ENCODE measurements around the gene GPRC5D. TPM values are rescaled to one million over a fixed set of nuclear protein-coding genes. Genes with fewer than 3 reads are reported as not detected.

GPRC5D gene
- polyA plus RNA-seq, 1 donor from 2014 or later, result not detected

DNA sequence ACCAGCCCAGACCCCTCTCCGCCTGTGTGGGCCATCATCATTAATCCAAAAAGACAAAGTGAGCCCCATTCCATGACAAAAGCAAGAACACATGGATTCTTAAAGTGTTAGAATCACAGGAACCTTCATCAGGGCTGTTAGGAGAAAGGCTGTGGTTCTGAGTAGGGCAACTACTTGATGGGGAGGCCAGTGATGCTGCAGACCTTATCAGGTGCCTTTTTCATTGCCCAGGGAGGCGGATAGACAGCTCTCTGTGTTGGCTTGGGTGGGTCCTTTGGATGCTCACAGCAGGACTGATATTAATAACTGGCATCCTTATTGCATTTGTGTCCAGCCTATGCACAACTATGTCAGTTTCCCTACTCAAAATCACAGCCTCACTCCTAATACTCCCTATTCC lies 45.8 kb upstream of the GPRC5D start:
- Histone ChIP-seq H3K9ac (ENCODE audit: low read length) (no peak overlapping the region), H3K27ac (ENCODE audit: low read length) (no peak overlapping the region)

GRCh38 chr12:12997156-12997555 lies 45.2 kb upstream of the GPRC5D start:
- H3K9me3 ChIP-seq (ENCODE audit: low read length), result no peaks in the 10 kb centered on the region
- no peak overlapping the region for H3K27ac ChIP-seq (ENCODE audit: low read length)
- H3K4me2 ChIP-seq (ENCODE audit: low read length), result no peak overlapping the region
- no peaks in the 10 kb centered on the region for H3K36me3 ChIP-seq (ENCODE audit: insufficient read depth, low read length)
- no peaks in the 10 kb centered on the region for H3F3A ChIP-seq (ENCODE audit: insufficient read depth, low read length, poor library complexity, severe bottlenecking)
- no peaks in the 10 kb centered on the region for H4K20me1 ChIP-seq (ENCODE audit: insufficient read depth)
- H3K4me3 ChIP-seq (ENCODE audit: low read length), result no peak overlapping the region
- H3K27me3 ChIP-seq (ENCODE audit: insufficient read depth, low read depth, low read length), result no peaks in the 10 kb centered on the region
- no peak overlapping the region for H2AFZ ChIP-seq (ENCODE audit: low read depth, low read length)
- H3K79me2 ChIP-seq (replicated peaks; ENCODE audit: insufficient read depth, low read length), result no peaks in the 10 kb centered on the region
- no peaks in the 10 kb centered on the region for H3K9me2 ChIP-seq (ENCODE audit: insufficient read depth, low read length)
- no peak overlapping the region for H3K9ac ChIP-seq (ENCODE audit: low read length)
- TF ChIP-seq MXI1 (conservative IDR thresholded peaks at IDR 0.05; ENCODE audit: poor library complexity, severe bottlenecking) (no peak), EP300 (conservative IDR thresholded peaks at IDR 0.05; ENCODE audit: poor library complexity, severe bottlenecking) (no peak), SMC3 (conservative IDR thresholded peaks at IDR 0.05; ENCODE audit: poor library complexity) (no peak), TAF1 (IDR thresholded peaks at IDR 0.05; ENCODE audit: low read depth) (no peak), EZH2 (IDR thresholded peaks at IDR 0.05; ENCODE audit: borderline replicate concordance, insufficient read depth, low read length, poor library complexity, severe bottlenecking) (no peak)

More for the DNA sequence above, 45.8 kb upstream of the GPRC5D start:
- no peak for TF ChIP-seq REST (IDR thresholded peaks at IDR 0.05; ENCODE audit: borderline replicate concordance)
- no peak for TF ChIP-seq CTCF (IDR thresholded peaks at IDR 0.05; ENCODE audit: poor library complexity, severe bottlenecking)
- TF ChIP-seq EP300 (conservative IDR thresholded peaks at IDR 0.05; ENCODE audit: poor library complexity, severe bottlenecking), result no peak
- Histone ChIP-seq H3K9me2 (ENCODE audit: insufficient read depth, low read length) (no peaks in the 10 kb centered on the region), H3F3A (ENCODE audit: insufficient read depth, low read length, poor library complexity, severe bottlenecking) (no peaks in the 10 kb centered on the region), H4K20me1 (ENCODE audit: insufficient read depth) (no peaks in the 10 kb centered on the region), H3K36me3 (ENCODE audit: insufficient read depth, low read length) (no peaks in the 10 kb centered on the region), H3K79me2 (replicated peaks; ENCODE audit: insufficient read depth, low read length) (no peaks in the 10 kb centered on the region), H3K4me2 (ENCODE audit: low read length) (no peak overlapping the region), H3K27me3 (ENCODE audit: insufficient read depth, low read depth, low read length) (no peaks in the 10 kb centered on the region), H3K4me3 (ENCODE audit: low read length) (no peak overlapping the region), H2AFZ (ENCODE audit: low read depth, low read length) (no peak overlapping the region), H3K9me3 (ENCODE audit: low read length) (no peaks in the 10 kb centered on the region)

GRCh38 chr12:12996209-12996608 lies 44.2 kb upstream of the GPRC5D start:
- H3K36me3 ChIP-seq (ENCODE audit: insufficient read depth, low read length), result no peaks in the 10 kb centered on the region
- H3K4me3 ChIP-seq (ENCODE audit: low read length), result no peak overlapping the region
- no peak overlapping the region for H3K4me2 ChIP-seq (ENCODE audit: low read length)
- H3K9me3 ChIP-seq (ENCODE audit: low read length), result no peaks in the 10 kb centered on the region
- no peaks in the 10 kb centered on the region for H3K27me3 ChIP-seq (ENCODE audit: insufficient read depth, low read depth, low read length)
- TF ChIP-seq SMC3 (conservative IDR thresholded peaks at IDR 0.05; ENCODE audit: poor library complexity), result no peak
- no peak for TF ChIP-seq REST (IDR thresholded peaks at IDR 0.05; ENCODE audit: borderline replicate concordance)
- no peak for TF ChIP-seq CTCF (IDR thresholded peaks at IDR 0.05; ENCODE audit: poor library complexity, severe bottlenecking)
- TF ChIP-seq EP300 (conservative IDR thresholded peaks at IDR 0.05; ENCODE audit: poor library complexity, severe bottlenecking), result no peak
- no peak for TF ChIP-seq EZH2 (IDR thresholded peaks at IDR 0.05; ENCODE audit: borderline replicate concordance, insufficient read depth, low read length, poor library complexity, severe bottlenecking)
- TF ChIP-seq POLR2AphosphoS5 (IDR thresholded peaks at IDR 0.05), result no peak
- TF ChIP-seq TAF1 (IDR thresholded peaks at IDR 0.05; ENCODE audit: low read depth), result no peak
- no peak for TF ChIP-seq RAD21 (conservative IDR thresholded peaks at IDR 0.05)
- TF ChIP-seq MXI1 (conservative IDR thresholded peaks at IDR 0.05; ENCODE audit: poor library complexity, severe bottlenecking), result no peak
- H3K27ac ChIP-seq (ENCODE audit: low read length), result no peak overlapping the region
- H3K9me2 ChIP-seq (ENCODE audit: insufficient read depth, low read length), result no peaks in the 10 kb centered on the region
- no peaks in the 10 kb centered on the region for H3F3A ChIP-seq (ENCODE audit: insufficient read depth, low read length, poor library complexity, severe bottlenecking)
- no peaks in the 10 kb centered on the region for H4K20me1 ChIP-seq (ENCODE audit: insufficient read depth)
- H2AFZ ChIP-seq (ENCODE audit: low read depth, low read length), result no peak overlapping the region
- H3K79me2 ChIP-seq (replicated peaks; ENCODE audit: insufficient read depth, low read length), result no peaks in the 10 kb centered on the region
- no peak overlapping the region for H3K9ac ChIP-seq (ENCODE audit: low read length)

Data from neural cell (in vitro differentiated cells).